GM23248 (cell line): ENCODE results near the gene FOLR1. TPM values are rescaled to one million over a fixed set of nuclear protein-coding genes. Genes with fewer than 3 reads are reported as not detected.
A peak's percentile ranks its signal among the peaks of the same experiment; 100 is the strongest.
"Not testable (repeated sequence)": the region's sequence is repeated elsewhere in the genome, so short reads cannot be mapped to it uniquely, and the experiment has no call there.

Experiments used
- DNase-seq: peaks from one replicate; pipeline ENCODE4 v3.0.0-alpha.2; 2015
- H2AFZ ChIP-seq: fragments of 200-600 bp; sonication (generic); 2 replicates; pipeline ENCODE4 v1.6.1; 2016; ENCODE audit warnings: antibody characterized with exemption
- H3F3A ChIP-seq: fragments of 200-600 bp; sonication (generic); 2 replicates; pipeline ENCODE4 v1.6.1; 2016; ENCODE audit warnings: mild to moderate bottlenecking, antibody characterized with exemption, mixed run types; ENCODE audit not compliant: insufficient read depth
- H3K27ac ChIP-seq: fragments of 200-600 bp; sonication (generic); 2 replicates; pipeline ENCODE4 v1.5.1; 2016; ENCODE audit warnings: mild to moderate bottlenecking
- H3K27me3 ChIP-seq: fragments of 200-600 bp; sonication (generic); replicated peaks from 2 replicates; pipeline ENCODE4 v1.6.1; 2016; ENCODE audit warnings: mild to moderate bottlenecking; ENCODE audit not compliant: insufficient read depth
- H3K36me3 ChIP-seq: fragments of 200-600 bp; sonication (generic); 2 replicates; pipeline ENCODE4 v1.6.1; 2016; ENCODE audit warnings: low read depth, mild to moderate bottlenecking
- H3K4me1 ChIP-seq: fragments of 200-600 bp; sonication (generic); 2 replicates; pipeline ENCODE4 v1.6.1; 2016; ENCODE audit warnings: mild to moderate bottlenecking; ENCODE audit not compliant: insufficient read depth
- H3K4me2 ChIP-seq: fragments of 200-600 bp; sonication (generic); one replicate; pipeline ENCODE4 v1.6.1; 2016; ENCODE audit warnings: mild to moderate bottlenecking; ENCODE audit not compliant: unreplicated experiment
- H3K4me3 ChIP-seq: fragments of 200-600 bp; sonication (generic); 2 replicates; pipeline ENCODE4 v1.5.1; 2016; ENCODE audit warnings: mild to moderate bottlenecking
- H3K79me2 ChIP-seq: fragments of 200-600 bp; sonication (generic); 2 replicates; pipeline ENCODE4 v1.6.1; 2016; ENCODE audit warnings: mild to moderate bottlenecking; ENCODE audit not compliant: insufficient read depth
- H3K9ac ChIP-seq: fragments of 200-600 bp; sonication (generic); 2 replicates; pipeline ENCODE4 v1.6.1; 2016; ENCODE audit warnings: mild to moderate bottlenecking
- H3K9me2 ChIP-seq: fragments of 200-600 bp; sonication (generic); 2 replicates; pipeline ENCODE4 v1.6.1; 2016; ENCODE audit warnings: mixed run types, mild to moderate bottlenecking, moderate library complexity; ENCODE audit not compliant: insufficient read depth
- H3K9me3 ChIP-seq: fragments of 200-600 bp; sonication (generic); one replicate; pipeline ENCODE4 v1.6.1; 2017; ENCODE audit warnings: low read depth
- H4K20me1 ChIP-seq: fragments of 200-600 bp; sonication (generic); 2 replicates; pipeline ENCODE4 v1.6.0; 2016; ENCODE audit not compliant: insufficient read depth
- EZH2 ChIP-seq: fragments of 200-600 bp; sonication (generic); IDR thresholded peaks from 2 replicates; pipeline ENCODE4 v1.6.1; 2018; ENCODE audit warnings: antibody characterized with exemption, mild to moderate bottlenecking; ENCODE audit not compliant: insufficient read depth, poor library complexity, severe bottlenecking
- EZH2phosphoT487 ChIP-seq: fragments of 200-600 bp; sonication (generic); IDR thresholded peaks from 2 replicates; pipeline ENCODE4 v1.6.1; 2018; ENCODE audit warnings: antibody characterized with exemption, moderate library complexity, mild to moderate bottlenecking, low read depth; ENCODE audit not compliant: insufficient read depth
- WGBS, 2 experiments: methylation state at CpG; one replicate each; pipeline ENCODE4 v1.1.6; 2015 to 2017; ENCODE audit warnings: low lambda C conversion rate in 2 of 2, low coverage in 1 of 2; ENCODE audit errors: missing lambda C conversion rate in 2 of 2; 5-methylcytosine and 5-hydroxymethylcytosine counted together
- in situ Hi-C: fragments of 300-500 bp; cut with MboI; formaldehyde crosslinking; loops from 2 replicates; pipeline ENCODE4 v1.15.0; 2020
- polyA plus RNA-seq: library from polyadenylated mRNA; unstranded; fragments of >200 nt; fragmentation: Nextera tagmentation; extraction: Ambion mirVana; gene quantifications from 2 replicates; pipeline ENCODE4 v1.2.1, GENCODE V29; 2016
- total RNA-seq: library from RNA; depleted of rRNA; stranded (reverse); fragments of >200 nt; shearing (Covaris generic); gene quantifications from 2 replicates; pipeline ENCODE4 v1.2.3, GENCODE V29; 2014

FOLR1 gene
- total and polyA plus RNA-seq, 2 experiments from 2014 or later = 0.24 TPM; not detected in 1

- H3K9me2 ChIP-seq = no peaks in the 10 kb centered on the region
- no peaks in the 10 kb centered on the region for H3K79me2 ChIP-seq
- no peak overlapping the region for H3K4me3 ChIP-seq
- H2AFZ ChIP-seq = no peak overlapping the region
- H3K36me3 ChIP-seq = no peaks in the 10 kb centered on the region
- H4K20me1 ChIP-seq = no peaks in the 10 kb centered on the region
- no peaks in the 10 kb centered on the region for H3K27me3 ChIP-seq
- no peak overlapping the region for H3K4me2 ChIP-seq
- in situ Hi-C loops = no loop called here
- TF ChIP-seq EZH2 (no peak), EZH2phosphoT487 (no peak)
- WGBS, 2 experiments = 28 to 35% methylated on average over 2 of the region's 2 CpGs
- H3K9ac ChIP-seq = no peak overlapping the region
- H3K27ac ChIP-seq = no peak overlapping the region
- no peaks in the 10 kb centered on the region for H3K4me1 ChIP-seq
- no peaks in the 10 kb centered on the region for H3F3A ChIP-seq
- peak; percentile 43 for DNase-seq
- H3K9me3 ChIP-seq = no peaks in the 10 kb centered on the region
Measured at GRCh38 chr11:72160319-72160718, 31.6 kb upstream of the FOLR1 start.

- Histone ChIP-seq H3K27ac (no peak overlapping the region), H4K20me1 (no peaks in the 10 kb centered on the region), H3F3A (no peaks in the 10 kb centered on the region), H2AFZ (no peak overlapping the region), H3K9ac (no peak overlapping the region), H3K27me3 (no peaks in the 10 kb centered on the region), H3K4me1 (no peaks in the 10 kb centered on the region), H3K4me2 (no peak overlapping the region), H3K9me3 (no peaks in the 10 kb centered on the region), H3K9me2 (no peaks in the 10 kb centered on the region), H3K36me3 (no peaks in the 10 kb centered on the region), H3K79me2 (no peaks in the 10 kb centered on the region), H3K4me3 (no peak overlapping the region)
- WGBS, 2 experiments = 63 to 64% methylated on average over 16 of the region's 16 CpGs
- in situ Hi-C loops = no loop called here
- TF ChIP-seq EZH2phosphoT487 = no peak
- no peak for TF ChIP-seq EZH2
- no peak for DNase-seq
Measured at GRCh38 chr11:72162891-72163492, 28.9 kb upstream of the FOLR1 start.

GRCh38 chr11:72164187-72164586 is 27.8 kb upstream of the FOLR1 start:
- H3F3A ChIP-seq, H3K4me2 ChIP-seq, H3K36me3 ChIP-seq, H3K27me3 ChIP-seq, H2AFZ ChIP-seq, H3K4me1 ChIP-seq, H3K9ac ChIP-seq, H3K79me2 ChIP-seq, H3K9me2 ChIP-seq, H3K27ac ChIP-seq, DNase-seq, H4K20me1 ChIP-seq, H3K4me3 ChIP-seq, in situ Hi-C loops, H3K9me3 ChIP-seq: not testable (repeated sequence)
- 86 to 90% methylated on average over 2 of the region's 3 CpGs for WGBS, 2 experiments

- H3K27me3 ChIP-seq, H4K20me1 ChIP-seq, H3K79me2 ChIP-seq, H3K36me3 ChIP-seq, H3K9me3 ChIP-seq, H3K9ac ChIP-seq, H3K9me2 ChIP-seq, H2AFZ ChIP-seq, DNase-seq, H3K4me1 ChIP-seq, H3K4me2 ChIP-seq, H3K27ac ChIP-seq, in situ Hi-C loops, H3F3A ChIP-seq, H3K4me3 ChIP-seq: not testable (repeated sequence)
- 79 to 84% methylated on average over 5 of the region's 5 CpGs for WGBS, 2 experiments
Measured at GRCh38 chr11:72169046-72169555, 22.8 kb upstream of the FOLR1 start.

DNA sequence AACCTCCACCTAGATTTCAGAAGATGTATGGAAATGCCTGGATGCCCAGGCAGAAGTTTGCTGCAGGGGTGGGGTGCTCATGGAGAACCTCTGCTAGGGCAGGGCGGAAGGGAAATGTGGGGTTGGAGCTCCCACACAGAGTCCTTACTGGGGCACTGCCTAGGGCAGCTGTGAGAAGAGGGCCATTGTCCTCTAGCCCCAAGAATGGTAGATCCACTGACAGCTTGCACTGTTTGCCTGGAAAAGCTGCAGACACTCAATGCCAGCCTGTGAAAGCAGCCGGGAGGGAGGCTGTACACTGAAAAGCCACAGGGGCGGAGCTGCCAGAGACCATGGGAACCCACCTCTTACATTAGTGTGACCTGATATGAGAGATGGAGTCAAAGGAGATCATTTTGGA is 22.2 kb upstream of the FOLR1 start:
- not testable (repeated sequence) for H2AFZ ChIP-seq, H3K9ac ChIP-seq, H3K79me2 ChIP-seq, H3K27ac ChIP-seq, H3K9me2 ChIP-seq, H3K4me1 ChIP-seq, DNase-seq, H3K27me3 ChIP-seq, H4K20me1 ChIP-seq, H3K4me2 ChIP-seq, H3K9me3 ChIP-seq, H3K4me3 ChIP-seq, H3K36me3 ChIP-seq, H3F3A ChIP-seq
- 74 to 77% methylated on average over 3 of the region's 3 CpGs for WGBS, 2 experiments
- in situ Hi-C loops = loop anchor here (10.0 kb wide), 1 partner anchor 145 kb away; no protein-coding TSS in a partner anchor

GRCh38 chr11:72172043-72172442 is 19.9 kb upstream of the FOLR1 start:
- H3K4me3 ChIP-seq, H3K27ac ChIP-seq, H4K20me1 ChIP-seq, H3K9me3 ChIP-seq, H3K79me2 ChIP-seq, H3K9ac ChIP-seq, H3F3A ChIP-seq, H3K4me1 ChIP-seq, H3K27me3 ChIP-seq, H3K36me3 ChIP-seq, H3K4me2 ChIP-seq, H2AFZ ChIP-seq, DNase-seq, H3K9me2 ChIP-seq: not testable (repeated sequence)
- WGBS, 2 experiments = 47 to 53% methylated on average over 4 of the region's 4 CpGs
- in situ Hi-C loops = loop anchor here (10.0 kb wide), 1 partner anchor 147 kb away; no protein-coding TSS in a partner anchor
